ENCODE measurements around the gene AACS.

DNA sequence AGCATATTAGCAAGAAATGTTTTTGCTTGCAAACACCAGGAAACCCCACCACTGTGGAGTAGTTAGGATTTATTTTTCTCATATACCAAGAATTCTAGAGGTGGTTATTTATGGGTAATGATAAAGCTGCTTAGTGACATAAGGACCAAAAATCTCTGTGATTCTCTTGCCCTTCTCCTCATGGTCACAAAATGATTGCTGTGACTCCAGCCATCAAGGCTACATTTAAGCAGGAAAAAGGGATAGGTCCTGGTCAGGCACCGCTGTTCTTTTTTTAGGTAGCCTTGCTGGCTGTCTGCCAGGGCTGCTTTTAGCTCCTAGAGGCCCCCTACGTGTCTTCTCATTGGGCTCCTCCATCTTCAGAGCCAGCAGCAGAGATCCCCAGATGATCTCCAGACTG lies 104.2 kb downstream of the AACS start:
- TF ChIP-seq, protein P1, sequence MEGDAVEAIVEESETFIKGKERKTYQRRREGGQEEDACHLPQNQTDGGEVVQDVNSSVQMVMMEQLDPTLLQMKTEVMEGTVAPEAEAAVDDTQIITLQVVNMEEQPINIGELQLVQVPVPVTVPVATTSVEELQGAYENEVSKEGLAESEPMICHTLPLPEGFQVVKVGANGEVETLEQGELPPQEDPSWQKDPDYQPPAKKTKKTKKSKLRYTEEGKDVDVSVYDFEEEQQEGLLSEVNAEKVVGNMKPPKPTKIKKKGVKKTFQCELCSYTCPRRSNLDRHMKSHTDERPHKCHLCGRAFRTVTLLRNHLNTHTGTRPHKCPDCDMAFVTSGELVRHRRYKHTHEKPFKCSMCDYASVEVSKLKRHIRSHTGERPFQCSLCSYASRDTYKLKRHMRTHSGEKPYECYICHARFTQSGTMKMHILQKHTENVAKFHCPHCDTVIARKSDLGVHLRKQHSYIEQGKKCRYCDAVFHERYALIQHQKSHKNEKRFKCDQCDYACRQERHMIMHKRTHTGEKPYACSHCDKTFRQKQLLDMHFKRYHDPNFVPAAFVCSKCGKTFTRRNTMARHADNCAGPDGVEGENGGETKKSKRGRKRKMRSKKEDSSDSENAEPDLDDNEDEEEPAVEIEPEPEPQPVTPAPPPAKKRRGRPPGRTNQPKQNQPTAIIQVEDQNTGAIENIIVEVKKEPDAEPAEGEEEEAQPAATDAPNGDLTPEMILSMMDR (IDR thresholded peaks at IDR 0.05), result no peak
- TF ChIP-seq POLR2A (IDR thresholded peaks at IDR 0.05), result no peak
